ENCODE results near the gene E2F4.

E2F4 gene

DNA sequence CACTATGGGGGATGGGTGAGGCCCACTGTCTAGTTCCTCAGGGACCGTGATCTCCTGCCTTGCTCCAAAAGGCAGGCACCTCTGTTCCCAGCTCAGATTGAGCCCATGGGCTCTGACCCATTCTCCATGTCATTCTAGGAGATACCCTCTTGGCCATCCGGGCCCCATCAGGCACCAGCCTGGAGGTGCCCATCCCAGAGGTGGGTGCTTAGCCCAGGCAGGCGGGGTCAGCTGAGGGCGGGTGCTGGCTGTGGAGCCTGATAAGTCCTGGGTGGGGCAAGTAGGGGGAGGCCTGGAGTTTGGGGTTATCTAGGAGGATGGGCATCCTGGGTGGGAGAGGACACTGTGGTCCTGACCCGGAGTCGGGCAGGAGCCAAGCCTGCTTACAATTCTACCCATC is 2.3 kb downstream of the E2F4 start:
- no peak for DNase-seq

DNA sequence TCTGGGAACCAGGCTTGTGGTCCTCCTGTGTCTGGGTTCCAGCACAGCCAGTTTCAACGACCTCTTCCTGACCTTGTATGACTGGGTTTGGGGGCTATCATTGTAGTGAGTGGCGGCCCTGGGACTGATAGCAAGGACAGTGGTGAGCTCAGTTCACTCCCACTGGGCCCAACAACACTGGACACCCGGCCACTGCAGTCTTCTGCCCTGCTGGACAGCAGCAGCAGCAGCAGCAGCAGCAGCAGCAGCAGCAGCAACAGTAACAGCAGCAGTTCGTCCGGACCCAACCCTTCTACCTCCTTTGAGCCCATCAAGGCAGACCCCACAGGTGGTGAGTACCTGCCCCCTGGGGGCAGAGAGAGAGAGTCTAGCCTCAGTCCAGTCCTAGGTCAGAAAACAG is 3.7 kb downstream of the E2F4 start:
- no peak for DNase-seq

DNA sequence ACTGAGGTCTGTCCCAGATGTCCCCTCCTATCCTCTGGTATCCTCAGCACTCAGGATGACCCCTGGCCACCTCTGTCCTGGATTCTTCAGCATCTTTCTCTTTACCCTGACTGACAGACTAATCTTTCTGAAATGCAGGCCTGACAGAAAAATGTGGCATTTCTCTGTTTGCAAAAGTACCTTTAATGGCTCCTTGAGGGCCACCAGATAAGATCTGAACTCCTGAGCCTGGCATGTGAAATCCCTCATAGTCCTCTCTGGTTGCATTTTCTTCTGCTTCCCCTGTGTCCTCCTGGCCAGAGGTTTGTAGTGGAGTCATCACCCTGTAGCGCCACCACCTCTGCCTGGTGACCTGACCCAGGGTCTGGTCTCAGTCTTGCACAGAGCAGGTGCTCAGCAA is 4.9 kb downstream of the E2F4 start:
- DNase-seq, result no peak

DNA sequence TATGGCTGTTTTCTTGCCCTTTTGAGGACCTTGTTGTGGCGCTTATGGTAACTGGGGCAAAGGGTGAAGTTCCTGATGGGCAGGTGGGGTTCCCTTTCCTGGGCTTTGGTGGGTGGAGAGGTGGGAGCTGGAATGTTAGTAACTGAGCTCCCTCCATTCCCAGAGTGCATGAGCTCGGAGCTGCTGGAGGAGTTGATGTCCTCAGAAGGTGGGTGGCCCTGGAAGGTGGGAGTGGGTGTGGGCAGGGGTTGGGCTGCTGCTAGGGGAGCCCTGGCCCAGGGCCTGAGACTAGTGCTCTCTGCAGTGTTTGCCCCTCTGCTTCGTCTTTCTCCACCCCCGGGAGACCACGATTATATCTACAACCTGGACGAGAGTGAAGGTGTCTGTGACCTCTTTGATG is 5.7 kb downstream of the E2F4 start:
- no peak for DNase-seq

DNA sequence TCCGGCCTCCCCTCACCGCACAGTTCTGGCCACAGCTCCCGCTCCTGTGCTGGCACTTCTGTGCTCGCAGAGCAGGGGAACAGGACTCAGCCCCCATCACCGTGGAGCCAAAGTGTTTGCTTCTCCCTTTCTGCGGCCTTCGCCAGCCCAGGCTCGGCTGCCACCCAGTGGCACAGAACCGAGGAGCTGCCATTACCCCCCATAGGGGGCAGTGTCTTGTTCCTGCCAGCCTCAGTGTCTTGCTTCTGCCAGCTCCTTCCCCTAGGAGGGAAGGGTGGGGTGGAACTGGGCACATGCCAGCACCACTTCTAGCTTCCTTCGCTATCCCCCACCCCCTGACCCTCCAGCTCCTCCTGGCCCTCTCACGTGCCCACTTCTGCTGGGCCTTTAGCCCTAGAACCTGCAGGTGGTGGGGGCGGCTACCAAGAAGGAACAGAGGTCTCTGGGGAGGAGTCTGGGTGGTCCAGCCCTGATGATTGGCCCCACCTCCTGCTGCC is 6.3 kb downstream of the E2F4 start:
- no peak for DNase-seq

DNA sequence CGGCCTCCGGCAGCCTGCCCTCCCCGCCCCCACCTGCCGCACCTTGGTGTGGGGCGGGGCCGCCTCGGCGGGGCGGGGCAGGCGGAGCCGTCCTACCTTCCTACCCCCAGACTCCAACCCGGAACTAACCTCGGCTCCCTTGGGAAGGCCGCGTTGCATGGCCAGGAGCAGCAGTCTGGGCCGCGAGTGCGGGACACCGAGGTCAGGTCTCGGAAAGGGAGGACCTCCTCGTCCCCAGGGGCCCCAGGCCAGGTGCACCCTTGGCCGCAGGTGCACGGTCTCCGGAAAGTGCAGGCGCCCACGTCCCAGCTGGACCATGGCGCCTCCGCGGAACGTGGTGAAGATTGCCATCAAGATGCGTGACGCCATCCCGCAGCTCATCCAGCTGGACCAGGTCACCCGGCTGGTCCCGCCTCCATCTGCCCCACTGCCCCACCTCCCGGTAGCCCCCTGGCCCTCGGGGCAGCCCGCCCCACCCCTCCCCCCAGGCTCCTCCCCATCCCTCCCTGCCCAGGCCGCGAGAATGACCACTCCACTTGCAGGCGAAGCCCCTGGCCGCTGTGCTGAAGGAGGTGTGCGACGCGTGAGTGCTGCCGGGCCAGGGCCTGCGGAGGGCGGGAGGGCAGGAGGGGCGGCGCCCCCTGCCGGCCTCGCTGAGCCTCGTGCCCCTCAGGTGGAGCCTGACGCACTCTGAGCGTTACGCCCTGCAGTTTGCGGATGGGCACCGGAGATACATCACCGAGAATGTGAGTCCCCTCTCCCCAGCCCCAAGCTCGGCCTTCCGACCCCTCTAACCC is 7.3 kb downstream of the E2F4 start, which contains the start of gene ELMO3:
ELMO3 (plus strand) TSS at position 121 of the 797 bp plus-strand sequence; CDS start at position 317, 196 bp downstream.
- DNase-seq, result peak; percentile 43

DNA sequence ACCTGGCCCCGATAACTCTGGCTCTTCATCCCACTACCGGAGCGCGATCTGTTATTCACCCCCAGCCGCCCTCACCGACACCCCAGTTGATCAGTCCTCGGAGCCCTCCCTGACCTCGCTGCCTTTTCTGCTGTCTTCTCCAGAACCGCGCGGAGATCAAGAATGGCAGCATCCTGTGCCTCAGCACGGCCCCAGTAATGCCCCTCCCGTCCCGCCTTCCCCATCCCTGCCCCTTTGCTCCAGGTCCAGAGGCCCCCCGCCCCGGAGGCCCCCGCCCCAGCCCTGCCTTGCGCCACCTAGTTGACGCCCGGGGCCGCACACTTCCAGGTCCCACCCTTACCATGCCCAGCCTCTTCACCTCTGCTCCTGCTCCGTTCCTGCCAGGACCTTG is 7.8 kb downstream of the E2F4 start:
- no peak for DNase-seq

DNA sequence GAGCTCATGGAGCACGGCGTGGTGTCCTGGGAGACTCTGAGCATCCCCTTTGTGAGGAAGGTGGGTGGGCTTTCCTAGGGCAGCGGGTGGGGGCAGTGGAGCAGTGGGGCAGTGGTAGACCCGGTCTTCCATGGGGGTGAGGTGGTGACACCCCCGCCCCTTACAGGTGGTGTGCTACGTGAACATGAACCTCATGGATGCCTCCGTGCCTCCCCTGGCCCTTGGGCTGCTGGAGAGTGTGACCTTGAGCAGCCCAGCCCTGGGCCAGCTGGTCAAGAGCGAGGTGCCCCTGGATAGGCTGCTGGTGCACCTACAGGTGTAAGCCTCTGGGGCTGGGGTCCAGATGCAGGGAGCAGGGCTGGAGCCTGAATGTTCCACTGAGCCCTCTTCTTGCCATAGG is 8.5 kb downstream of the E2F4 start:
- DNase-seq, result no peak

DNA sequence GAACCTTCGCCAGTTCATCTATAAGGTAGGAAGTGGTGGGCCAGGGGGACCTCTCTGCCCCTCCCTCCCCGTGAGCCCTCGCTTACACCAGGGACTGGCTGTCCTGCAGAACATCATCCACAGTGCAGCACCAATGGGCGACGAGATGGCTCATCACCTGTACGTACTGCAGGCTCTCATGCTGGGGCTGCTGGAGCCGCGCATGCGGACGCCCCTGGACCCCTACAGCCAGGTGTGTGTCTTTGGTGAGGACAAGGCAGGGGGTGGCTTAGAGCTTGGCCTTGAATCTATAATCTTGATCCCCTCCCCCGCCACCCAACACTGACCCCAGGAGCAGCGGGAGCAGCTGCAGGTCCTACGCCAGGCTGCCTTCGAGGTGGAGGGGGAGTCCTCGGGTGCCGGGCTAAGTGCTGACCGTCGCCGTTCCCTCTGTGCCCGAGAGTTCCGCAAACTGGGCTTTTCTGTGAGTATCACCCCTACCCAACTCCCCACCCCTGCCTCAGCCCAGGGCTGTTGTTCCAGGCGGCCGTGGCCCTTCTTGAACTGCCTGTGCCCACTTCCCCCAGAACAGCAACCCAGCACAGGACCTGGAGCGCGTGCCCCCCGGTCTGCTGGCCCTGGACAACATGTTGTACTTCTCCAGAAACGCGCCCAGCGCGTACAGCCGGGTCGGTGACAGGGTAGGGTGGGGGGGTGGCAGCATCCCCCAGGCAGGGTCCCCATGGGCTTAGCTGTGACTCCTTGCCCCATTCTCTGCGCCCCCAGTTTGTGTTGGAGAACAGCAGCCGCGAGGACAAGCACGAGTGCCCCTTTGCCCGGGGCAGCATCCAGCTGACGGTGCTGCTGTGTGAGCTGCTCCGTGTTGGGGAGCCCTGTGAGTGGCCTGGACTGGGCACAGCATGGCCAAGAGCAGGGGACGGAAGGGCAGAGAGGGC is 9.7 kb downstream of the E2F4 start:
- DNase-seq, result no peak

DNA sequence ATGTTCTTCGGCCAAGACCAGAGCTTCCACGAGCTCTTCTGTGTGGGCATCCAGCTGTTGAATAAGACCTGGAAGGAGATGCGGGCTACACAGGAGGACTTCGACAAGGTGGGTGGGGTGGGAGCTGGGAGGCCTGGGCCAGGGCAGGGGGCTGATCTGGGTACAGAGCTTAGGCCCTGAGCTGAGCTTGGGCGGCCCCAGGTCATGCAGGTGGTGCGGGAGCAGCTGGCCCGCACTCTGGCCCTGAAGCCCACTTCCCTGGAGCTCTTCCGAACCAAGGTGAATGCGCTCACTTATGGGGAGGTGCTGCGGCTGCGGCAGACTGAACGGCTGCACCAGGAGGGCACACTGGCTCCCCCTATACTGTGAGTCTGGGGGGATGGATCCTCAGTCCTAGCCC is 10.5 kb downstream of the E2F4 start:
- no peak for DNase-seq

DNA sequence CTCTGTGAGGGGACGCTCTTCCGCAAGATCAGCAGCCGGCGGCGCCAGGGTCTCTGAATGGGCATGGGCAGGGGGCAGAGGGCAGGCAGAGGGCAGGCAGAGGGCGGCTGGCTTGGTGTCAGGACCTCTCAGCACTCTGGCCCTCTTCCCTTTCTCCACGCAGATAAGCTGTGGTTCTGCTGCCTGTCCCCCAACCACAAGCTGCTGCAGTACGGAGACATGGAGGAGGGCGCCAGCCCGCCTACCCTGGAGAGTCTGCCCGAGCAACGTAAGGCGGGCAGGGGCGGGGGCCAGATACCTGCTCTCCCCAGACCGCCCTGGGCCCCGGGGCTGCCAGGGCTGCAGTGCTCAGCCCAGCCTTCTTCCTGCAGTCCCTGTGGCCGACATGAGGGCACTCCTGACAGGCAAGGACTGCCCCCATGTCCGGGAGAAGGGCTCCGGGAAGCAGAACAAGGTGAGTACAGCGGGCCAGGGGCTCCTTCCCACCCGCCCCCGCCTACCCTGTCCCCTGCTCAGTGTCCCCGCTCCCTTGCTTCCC is 11.1 kb downstream of the E2F4 start:
- DNase-seq, result no peak

DNA sequence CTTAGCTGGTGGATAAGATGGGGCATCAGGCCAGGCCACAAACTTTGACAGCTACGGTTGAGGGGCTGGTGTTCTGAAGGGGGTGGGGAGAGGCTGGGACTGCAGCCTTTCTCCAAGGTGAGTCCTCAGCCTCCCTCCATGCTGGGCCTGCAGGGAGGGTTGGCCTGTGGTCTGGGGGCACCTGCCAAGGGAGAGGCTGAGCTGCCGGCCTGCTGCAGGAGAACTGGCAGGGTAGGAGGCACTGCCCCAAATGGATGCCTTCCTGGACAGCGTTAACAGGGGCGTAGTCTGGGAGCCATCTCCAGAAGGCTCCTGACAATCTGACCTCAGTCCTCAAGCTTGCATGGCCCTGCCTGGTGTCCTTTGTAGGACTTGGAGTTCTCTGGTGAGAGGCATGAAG is 12.1 kb downstream of the E2F4 start:
- DNase-seq, result no peak

DNA sequence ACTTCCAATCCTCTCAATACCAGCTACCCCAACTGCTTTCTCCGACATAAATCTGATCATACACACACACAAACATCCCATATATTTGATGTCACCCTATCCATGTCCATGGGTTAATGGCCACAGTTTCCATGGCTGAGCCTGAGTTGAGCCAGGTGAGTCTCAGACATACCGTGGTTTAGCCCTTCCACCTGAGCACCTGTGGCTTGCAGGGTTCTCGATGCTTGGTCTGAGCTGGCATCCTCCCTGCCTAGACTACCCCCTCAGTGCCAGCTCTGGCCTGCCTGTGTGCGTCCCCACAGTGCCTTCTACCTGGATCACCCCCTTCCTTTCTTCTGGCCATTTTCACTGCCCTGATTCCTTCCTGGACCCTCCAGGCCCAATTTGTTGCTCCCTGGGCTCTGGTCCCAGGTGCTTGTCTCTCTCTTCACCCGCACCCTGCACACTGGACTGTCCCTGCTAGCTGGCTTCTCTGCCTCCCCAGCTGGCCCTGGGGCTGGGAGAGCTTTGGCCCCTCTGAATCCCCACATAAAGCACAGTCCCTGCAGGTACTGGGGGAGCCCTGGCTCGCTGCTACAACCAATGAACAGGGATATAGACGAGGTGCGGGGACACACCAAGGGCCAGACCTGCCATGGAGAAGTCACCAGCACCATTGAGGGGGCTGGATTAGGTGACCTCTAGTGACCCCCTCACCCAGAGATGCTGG is 14.3 kb downstream of the E2F4 start:
- DNase-seq, result no peak

DNA sequence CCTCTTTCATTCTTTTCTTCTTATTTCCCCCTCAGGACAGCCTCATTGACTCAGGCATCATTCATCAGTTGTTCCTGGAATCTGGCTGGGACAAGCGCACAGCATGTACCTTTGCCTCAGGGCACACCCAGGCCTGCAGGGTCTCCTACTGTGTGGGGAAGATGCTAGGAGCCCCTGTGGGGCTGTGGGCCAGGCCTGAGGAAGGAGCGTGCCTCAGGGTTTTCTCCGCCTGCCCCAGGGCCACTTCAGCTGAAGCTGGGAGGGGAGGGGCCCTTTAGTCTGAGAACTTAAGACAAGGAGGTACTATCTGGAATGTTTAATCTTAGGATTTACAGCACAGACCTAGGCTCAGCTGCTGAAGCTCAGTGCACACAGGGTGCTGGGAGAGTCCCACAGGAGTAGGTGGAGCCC is 14.9 kb downstream of the E2F4 start:
- DNase-seq, result no peak

DNA sequence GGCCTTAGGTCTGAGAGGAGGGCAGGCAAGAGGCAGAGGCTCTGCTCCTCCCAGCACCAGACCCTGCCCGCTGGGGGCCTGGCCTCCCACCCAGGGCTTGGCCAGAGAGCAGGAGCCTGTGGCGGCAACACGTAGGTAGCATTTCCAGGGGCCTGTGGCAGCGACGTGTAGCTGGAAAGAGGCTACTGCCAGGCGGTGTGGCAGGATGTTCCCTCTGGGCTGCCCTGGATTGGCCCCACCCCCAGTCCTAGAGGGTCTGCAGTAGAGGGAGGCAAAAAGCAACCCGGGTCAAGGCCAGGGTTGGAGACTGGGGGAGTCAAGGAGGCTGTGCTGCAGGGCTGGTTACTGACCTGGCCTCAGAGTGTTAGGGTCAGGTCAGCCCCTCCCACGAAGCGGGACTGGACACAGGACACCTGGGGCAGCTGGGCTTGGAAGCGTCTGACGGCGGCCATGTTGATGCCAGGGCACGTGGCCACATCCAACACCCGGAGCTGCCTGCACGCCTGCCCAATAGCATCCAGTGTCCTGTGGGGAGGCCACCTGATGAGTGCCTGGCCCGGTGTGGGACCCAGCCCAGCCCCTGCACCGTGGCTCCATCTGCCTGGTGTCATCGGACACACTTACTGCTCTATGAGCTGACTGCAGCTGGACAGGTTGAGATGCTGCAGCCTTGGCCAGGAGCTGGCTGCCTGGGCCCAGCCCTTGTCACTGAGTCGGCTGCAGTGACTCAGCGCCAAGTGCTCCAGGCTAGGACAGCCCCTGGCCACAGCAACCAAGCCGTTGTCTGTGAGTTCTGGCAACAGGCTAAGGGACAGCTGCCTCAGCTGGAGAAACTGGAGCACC is 15.5 kb downstream of the E2F4 start:
- DNase-seq, result no peak

DNA sequence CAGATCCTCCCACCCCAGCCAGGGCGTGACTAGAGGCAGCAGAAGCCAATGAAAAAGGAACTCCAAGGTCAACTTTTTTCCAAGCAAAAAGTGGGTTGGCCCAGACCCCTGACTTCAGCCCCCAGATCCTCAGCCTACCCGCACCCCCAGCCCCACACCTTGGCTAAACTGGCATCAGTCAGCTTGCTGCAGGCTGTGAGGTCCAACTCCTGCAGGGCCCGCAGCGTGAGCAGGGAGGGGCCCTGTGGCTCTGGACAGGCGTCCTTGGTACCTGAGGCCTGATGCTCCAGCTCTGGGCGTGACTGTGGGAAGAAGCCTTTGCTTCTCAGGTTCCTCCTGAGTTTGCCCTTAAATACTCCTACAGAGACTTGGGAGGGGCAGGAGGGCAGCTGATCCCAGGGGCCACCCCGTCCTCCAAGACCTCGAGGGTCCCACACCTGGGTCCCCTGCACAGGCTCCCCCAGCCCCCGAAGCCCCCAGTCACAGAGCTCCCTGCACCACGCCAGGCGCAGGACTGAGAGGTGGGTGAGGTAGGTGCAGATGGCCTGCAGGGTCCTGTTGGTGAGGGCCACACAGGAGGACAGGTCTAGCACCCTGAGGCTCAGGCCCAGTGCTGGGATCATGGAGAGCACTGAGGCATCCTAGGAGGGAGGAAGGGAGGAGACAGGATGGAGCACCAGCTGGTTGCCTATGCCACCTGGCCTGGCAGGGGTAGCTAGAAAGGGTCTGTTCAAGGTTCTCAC is 16.4 kb downstream of the E2F4 start:
- DNase-seq, result no peak

DNA sequence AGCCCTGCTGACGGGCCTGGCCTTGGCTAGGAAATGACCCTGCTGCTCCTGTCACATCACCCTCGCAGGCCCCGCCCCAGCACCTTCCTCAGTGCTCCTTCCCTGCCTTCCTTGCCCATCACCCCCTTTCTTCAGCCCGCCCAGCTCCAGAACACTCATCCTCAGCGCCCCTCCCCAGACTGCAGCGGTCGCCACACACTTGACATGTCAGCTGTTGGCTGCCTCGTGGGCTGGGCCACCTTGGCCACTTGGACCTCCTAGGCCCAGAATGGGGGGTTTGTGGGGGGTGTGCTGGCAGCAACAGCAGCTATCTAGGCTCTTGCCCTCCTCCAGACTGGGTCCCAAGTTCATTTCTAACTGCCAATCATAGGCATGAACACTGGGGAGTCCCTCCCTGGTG is 17.6 kb downstream of the E2F4 start:
- no peak for DNase-seq

DNA sequence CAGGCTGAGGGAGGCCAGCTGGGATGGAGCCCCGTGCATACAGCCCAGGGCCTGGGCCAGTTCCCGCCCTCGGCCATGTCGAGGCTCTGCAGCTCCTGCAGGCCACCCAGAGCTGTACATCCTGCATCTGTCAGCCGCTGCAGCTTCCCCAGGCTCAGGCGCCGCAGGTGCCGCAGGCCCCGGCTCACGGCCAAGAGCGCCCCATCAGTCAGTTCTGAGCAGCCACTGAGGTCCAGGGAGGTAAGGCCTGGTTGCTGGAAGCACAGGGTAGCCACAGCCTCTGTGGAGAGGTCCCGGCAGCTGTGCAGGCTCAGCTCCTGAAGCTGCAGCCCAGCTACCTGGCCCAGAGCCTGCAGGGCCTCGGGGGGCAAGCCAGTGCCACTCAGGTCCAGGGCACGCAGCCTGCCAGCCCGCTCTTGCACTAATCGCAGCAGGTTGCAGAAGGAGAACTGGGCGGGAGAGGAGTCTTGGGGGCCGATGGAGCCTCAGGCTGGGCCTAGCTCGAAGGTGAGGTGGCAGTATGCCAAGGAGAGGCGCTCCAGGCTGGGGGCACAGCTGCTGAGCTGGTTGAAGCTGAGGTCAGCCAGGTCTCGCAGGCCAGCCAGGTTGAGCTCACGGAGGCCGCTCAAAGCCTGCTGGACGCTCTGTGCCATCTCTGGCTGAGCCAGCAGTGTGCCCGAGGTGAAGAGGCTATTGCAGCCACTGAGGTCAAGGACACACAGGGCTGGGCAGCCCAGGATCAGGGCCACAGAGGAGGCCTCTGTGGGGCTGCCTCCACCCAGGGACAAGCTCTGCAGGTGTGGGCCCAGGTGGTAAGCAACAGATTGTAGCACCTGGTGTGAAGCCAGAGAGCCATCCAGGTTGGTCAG is 18.3 kb downstream of the E2F4 start:
- DNase-seq, result no peak

DNA sequence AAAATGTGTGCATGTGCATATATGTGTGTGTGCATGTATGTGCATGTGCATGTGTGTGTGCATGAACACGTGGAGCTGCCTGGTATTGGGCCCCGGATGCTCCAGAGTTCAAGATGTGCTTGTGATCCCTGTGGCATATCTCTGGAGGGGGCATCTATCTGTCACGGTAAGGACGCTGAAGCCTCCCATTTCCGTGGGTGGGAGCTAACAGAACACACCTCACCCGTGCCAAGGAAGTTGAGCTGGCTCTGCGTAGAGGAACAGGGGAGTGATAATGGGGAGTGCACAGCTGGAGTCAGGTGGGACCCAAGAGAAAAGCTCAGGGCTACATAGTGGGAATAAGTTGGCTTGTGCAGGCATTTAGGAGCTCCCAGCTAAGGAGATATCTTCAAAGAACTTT is 19.7 kb downstream of the E2F4 start:
- DNase-seq, result no peak

DNA sequence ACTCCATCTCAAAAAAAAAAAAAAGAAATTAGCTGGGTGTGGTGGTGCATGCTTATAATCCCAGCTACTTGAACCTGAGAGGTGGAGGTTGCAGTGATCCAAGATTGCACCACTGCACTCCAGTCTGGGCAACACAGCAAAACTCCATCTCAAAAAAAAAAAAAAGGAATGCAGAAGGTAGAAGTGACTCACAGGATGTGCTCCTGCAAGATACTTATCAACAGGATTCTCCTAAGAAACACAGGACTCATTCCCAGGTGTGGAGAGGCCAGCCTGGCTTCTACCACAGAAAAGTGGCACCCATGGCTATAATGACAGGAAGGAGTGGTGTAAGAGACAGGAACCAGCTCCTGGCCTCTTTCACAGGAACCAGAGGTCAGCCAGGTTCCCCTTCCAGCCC is 20.8 kb downstream of the E2F4 start:
- DNase-seq, result no peak

All from NCI-H748 treated with DMSO at 0.1 percent for 48 hours (cell line).